ENCODE measurements around the gene BRPF3. TPM values are rescaled to one million over a fixed set of nuclear protein-coding genes. Genes with fewer than 3 reads are reported as not detected.
"Not testable (repeated sequence)": the region's sequence is repeated elsewhere in the genome, so short reads cannot be mapped to it uniquely, and the experiment has no call there.

Gene BRPF3
- polyA plus RNA-seq, 4 donors = 40.5 to 64.9 (median 47.1) TPM

DNA sequence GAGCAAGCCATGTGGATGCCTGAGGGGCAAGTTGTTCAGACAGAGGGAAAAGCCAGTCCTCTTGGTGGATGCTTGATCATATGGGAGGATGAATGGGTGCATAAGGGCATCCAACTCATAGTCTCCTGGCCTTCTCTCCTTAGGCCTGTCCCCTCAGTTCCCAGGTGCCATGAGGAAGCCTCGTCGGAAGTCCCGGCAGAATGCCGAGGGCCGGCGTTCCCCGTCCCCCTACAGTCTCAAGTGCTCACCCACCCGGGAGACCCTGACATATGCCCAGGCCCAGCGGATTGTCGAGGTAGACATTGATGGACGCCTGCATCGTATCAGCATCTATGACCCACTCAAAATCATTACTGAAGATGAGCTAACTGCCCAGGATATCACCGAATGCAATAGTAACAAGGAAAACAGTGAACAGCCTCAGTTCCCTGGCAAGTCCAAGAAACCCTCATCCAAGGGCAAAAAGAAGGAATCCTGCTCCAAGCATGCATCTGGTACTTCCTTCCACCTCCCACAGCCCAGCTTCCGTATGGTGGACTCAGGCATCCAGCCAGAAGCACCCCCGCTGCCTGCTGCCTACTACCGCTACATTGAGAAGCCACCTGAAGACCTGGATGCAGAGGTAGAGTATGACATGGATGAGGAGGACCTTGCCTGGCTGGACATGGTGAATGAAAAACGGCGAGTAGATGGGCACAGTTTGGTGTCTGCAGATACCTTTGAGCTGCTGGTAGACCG is 3.8 kb downstream of the BRPF3 start:
- no peak for DNase-seq (ENCODE audit: low read depth in 4 of 4, low spot score in 2 of 4)

DNA sequence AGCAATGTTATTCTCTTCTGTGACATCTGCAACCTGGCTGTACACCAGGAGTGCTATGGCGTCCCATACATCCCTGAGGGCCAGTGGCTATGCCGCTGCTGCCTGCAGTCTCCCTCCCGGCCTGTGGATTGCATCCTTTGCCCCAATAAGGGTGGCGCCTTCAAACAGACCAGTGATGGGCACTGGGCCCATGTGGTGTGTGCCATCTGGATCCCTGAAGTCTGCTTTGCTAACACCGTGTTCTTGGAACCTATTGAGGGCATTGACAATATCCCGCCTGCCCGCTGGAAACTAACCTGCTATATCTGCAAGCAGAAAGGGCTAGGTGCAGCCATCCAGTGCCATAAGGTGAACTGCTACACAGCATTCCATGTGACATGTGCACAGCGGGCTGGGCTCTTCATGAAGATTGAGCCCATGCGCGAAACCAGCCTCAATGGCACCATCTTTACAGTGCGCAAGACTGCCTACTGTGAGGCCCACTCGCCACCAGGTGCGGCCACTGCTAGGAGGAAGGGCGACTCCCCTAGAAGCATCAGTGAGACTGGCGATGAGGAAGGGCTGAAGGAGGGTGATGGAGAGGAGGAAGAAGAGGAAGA is 4.6 kb downstream of the BRPF3 start:
- DNase-seq (ENCODE audit: low read depth in 4 of 4, low spot score in 2 of 4) = no peak

- no peak for DNase-seq (ENCODE audit: low read depth in 4 of 4, low spot score in 2 of 4)
These were observed 5.1 kb downstream of the BRPF3 start for GRCh38 chr6:36201612-36202011.

DNA sequence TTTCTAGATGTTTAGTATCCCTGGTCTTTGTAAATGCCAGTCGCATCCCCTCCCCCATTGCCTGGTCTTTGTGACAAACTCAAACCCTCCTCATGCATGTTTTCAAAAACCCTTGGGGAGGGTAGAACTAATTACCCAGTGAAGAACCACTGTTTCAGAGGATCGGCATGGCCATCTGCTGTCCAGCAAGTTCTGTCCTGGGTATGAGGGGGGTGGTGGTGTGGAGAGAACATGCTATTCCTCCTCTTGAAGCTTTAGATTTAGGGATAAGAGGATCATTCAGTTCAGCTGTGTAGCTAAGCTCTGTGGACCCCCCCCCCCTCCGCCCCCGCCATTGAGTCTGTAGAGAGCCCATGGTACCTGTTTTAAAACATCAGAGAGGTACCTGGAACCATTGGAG is 5.6 kb downstream of the BRPF3 start:
- DNase-seq (ENCODE audit: low read depth in 4 of 4, low spot score in 2 of 4) = no peak

GRCh38 chr6:36204068-36204753 is 7.7 kb downstream of the BRPF3 start:
- no peak for DNase-seq (ENCODE audit: low read depth in 4 of 4, low spot score in 2 of 4)

- DNase-seq (ENCODE audit: low read depth in 4 of 4, low spot score in 2 of 4) = no peak
These were observed 10.6 kb downstream of the BRPF3 start for GRCh38 chr6:36207155-36207554.

GRCh38 chr6:36209606-36210005 is 13.1 kb downstream of the BRPF3 start:
- DNase-seq (ENCODE audit: low read depth in 4 of 4, low spot score in 2 of 4) = no peak

DNA sequence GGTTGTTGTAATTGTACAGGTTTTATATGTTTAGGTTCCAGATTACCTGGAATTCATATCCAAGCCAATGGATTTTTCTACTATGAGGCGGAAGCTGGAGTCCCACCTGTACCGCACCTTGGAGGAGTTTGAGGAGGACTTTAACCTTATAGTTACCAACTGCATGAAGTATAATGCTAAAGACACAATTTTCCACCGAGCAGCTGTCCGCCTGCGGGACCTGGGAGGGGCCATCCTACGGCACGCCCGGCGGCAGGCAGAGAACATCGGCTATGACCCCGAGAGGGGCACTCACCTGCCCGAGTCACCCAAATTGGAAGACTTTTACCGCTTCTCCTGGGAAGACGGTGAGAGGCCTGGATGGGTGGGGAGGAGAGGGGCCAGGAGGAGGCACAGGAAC is 13.6 kb downstream of the BRPF3 start:
- no peak for DNase-seq (ENCODE audit: low read depth in 4 of 4, low spot score in 2 of 4)

DNA sequence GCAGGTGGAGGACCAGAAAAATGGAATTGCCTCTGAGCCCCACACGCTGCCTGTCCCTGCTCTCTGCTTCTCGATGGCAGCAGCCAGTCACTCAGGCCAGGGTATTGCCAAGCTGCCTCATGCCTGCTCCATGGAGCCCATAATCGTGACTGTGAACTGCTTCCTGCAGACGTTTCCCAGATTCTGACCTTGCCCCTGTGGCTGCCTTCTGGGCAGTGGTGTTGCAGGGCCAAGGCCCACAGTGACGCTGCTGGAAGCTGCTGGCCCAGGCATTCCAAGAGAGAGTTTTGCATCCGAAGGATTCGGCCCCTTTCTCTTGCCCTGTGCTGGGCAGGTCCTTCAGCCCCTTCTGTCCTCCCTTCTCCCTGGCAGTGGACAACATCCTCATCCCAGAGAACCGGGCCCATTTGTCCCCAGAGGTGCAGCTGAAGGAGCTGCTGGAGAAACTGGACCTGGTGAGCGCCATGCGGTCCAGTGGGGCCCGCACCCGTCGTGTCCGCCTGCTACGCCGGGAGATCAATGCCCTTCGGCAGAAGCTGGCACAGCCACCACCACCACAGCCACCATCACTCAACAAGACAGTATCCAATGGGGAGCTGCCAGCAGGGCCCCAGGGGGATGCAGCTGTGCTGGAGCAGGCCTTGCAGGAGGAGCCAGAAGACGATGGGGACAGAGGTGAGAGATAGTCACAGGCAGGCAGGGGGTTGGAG is 14.5 kb downstream of the BRPF3 start:
- DNase-seq (ENCODE audit: low read depth in 4 of 4, low spot score in 2 of 4) = no peak

DNA sequence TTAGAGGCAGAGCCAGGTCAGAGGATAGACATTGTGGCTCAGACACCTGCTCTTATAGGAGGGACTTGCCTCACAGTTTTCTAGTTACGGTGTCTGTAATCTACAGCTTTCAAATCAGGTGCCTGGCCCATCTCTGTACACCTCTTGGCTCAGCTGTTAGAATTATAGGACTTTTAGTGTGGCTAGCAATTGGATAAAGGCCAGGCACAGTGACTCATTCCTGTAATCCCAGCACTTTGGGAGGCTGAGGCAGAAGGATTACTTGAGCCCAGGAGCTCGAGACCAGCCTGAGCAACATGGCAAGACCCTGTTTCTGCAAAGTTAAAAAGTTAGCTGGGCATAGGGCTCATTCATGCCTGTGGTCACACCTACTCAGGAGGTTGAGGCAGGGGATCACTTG is 20.0 kb downstream of the BRPF3 start:
- no peak for DNase-seq (ENCODE audit: low read depth in 4 of 4, low spot score in 2 of 4)

DNA sequence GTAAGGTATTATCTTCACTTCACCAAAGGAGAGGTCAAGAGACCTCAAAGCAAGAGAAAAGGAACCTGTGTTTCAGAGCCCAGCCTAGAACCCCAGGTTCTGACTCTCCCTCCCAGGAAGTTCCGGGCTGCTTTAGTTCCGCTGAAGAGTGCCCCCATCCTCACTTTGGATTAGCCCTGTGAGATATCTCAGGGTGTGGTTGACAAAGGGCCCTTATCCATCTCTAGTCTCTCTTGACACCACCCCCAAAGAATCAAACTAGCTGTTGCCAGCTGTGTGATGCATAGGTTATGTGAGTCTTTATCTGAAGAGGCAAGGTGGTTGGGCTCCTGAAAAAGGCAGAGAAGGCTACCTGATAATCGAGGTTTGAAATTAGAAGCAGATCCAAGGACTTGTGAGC is 20.6 kb downstream of the BRPF3 start:
- no peak for DNase-seq (ENCODE audit: low read depth in 4 of 4, low spot score in 2 of 4)

DNA sequence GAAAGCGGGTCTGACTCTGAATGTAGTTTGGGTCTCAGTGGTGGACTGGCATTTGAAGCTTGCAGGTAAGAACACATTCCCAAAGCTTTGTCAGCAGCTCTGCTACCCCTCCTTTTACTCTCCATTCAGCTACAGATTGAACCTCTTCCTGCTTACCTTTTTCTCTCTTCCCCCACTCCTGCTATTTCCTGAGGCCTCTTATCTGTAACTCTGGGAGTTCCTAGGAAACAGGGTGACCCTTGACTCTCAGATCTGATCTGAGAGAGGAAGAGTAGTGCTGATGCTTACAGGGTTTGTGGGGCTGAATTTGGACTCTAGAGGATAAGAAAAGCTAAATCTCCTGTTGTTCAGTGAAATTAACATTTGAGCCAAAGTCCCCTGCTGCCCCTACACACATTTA is 21.4 kb downstream of the BRPF3 start:
- DNase-seq (ENCODE audit: low read depth in 4 of 4, low spot score in 2 of 4) = no peak

GRCh38 chr6:36218516-36218915 is 22.0 kb downstream of the BRPF3 start:
- DNase-seq (ENCODE audit: low read depth in 4 of 4, low spot score in 2 of 4) = not testable (repeated sequence)

DNA sequence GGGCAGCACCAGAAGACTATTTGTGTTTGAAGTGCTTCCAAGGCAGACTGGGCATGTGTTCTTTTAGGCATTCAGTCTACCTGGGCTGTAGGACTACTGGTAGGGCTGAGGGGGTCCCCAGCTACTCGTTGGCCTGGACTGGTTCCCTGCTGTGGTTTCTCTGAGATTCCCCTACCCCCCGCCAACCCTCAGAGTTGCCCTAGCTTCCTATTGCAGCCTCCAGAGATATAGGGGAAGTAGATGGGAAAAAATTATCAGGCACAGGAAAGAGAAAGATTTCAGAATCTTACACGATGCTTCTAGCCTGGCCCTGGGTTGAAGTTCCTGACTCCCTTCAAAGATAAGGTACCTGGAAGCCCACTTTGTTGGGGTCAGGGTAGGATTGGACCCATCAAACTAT is 22.5 kb downstream of the BRPF3 start:
- no peak for DNase-seq (ENCODE audit: low read depth in 4 of 4, low spot score in 2 of 4)

DNA sequence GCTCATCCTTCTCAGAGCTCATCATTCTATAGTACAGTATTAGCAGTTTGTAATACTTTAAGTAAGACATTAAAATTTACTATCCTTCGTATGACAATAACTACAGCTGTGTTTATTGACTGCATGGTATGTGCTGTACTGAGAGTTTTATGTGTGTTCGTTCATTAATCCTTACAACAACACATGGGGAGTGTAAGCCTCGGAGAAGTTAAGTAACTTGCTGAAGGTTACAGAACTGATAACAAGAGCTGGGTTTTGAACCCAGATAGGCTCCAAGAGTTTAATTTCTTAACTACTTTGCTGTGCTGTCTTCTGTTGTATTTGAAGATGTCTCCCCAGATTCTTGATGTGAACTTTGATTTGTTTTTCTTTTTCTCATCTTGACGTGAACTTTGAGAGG is 23.7 kb downstream of the BRPF3 start:
- DNase-seq (ENCODE audit: low read depth in 4 of 4, low spot score in 2 of 4) = no peak

GRCh38 chr6:36221674-36222073 is 25.1 kb downstream of the BRPF3 start:
- no peak for DNase-seq (ENCODE audit: low read depth in 4 of 4, low spot score in 2 of 4)

GRCh38 chr6:36222924-36223323 is 26.4 kb downstream of the BRPF3 start:
- no peak for DNase-seq (ENCODE audit: low read depth in 4 of 4, low spot score in 2 of 4)

- no peak for DNase-seq (ENCODE audit: low read depth in 4 of 4, low spot score in 2 of 4)
These were observed 27.2 kb downstream of the BRPF3 start for GRCh38 chr6:36223706-36224105.

- no peak for DNase-seq (ENCODE audit: low read depth in 4 of 4, low spot score in 2 of 4)
These were observed 28.4 kb downstream of the BRPF3 start for GRCh38 chr6:36224918-36225461.

DNA sequence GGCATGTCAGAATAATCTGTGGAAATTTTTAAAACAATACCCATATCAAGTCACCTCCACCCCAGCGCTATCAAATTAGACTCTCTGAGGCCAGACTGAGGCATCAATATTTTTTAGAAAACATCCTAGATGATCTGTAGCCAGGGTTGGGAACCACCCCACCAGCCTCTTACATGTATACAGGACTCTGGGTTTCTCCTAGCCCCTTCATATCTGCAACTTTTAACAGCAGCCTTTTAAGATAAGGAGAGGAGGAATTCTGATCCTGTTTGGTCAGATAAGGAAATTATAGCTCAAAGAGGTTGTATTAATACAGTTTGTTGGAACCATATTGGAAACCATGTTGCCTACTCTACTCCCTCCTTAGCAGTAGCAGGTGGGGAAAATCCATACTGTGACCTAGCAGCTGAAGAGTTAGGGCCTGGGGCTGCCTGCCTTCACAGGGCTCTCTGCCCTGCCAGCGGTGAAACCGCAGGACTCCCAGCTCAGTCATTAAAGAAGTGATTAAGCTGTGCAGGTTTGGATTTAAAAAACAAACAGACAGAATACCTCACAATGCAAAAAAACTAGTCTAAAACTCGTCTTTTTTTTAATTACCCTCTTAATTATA is 30.0 kb downstream of the BRPF3 start:
- no peak for DNase-seq (ENCODE audit: low read depth in 4 of 4, low spot score in 2 of 4)
